Measurements from ENCODE around the gene SNX7.

- TF ChIP-seq CTCF (IDR thresholded peaks at IDR 0.05; ENCODE audit: insufficient read depth, low read depth, low read length) (no peak), EZH2 (IDR thresholded peaks at IDR 0.05; ENCODE audit: insufficient read depth, low read length) (no peak)
Measured at GRCh38 chr1:98793136-98793535, 131.6 kb downstream of the SNX7 start.
